B cell (primary cell): ENCODE measurements around the gene NYNRIN. TPM values are rescaled to one million over a fixed set of nuclear protein-coding genes. Genes with fewer than 3 reads are reported as not detected.

ENCODE experiments used
- ATAC-seq: fragments of 200-7000 bp; cut with Tn5 transposase; one replicate; pipeline ENCODE4 v1.10.0; 2021; ENCODE audit warnings: low read depth, mild to moderate bottlenecking, moderate number of reproducible peaks, moderate library complexity
- CTCF ChIA-PET: fragments of 350-600 bp; sonication (Branson Sonifier 250); formaldehyde crosslinking; loops from one replicate; lab custom pipeline; 2021; ENCODE audit warnings: antibody characterized with exemption, inconsistent platforms; lab: Charles Lee
- POLR2A ChIA-PET: fragments of 350-600 bp; sonication (Branson Sonifier 250); formaldehyde crosslinking; loops from one replicate; lab custom pipeline; 2021; ENCODE audit warnings: antibody characterized with exemption; lab: Charles Lee
- DNase-seq: peaks from one replicate; pipeline ENCODE4 v3.0.0; 2013
- H2AFZ ChIP-seq: 2 replicates; pipeline ENCODE4 v1.6.1; 2012; ENCODE audit warnings: mild to moderate bottlenecking, low read depth, low read length; ENCODE audit not compliant: insufficient read depth, poor library complexity, severe bottlenecking
- H3K27ac ChIP-seq, 2 donors: 1 replicate in 1 of 2; 2 replicates in 1 of 2; pipeline ENCODE4 v1.5.1; 2012 to 2013; ENCODE audit warnings: low read length in 2 of 2, mild to moderate bottlenecking in 2 of 2, moderate library complexity in 1 of 2
- H3K27me3 ChIP-seq, 4 experiments: fragments of 200-600 bp in 1 of 4; sonication (generic) in 1 of 4; replicated peaks in 1 of 4; 1 replicate in 2 of 4; 2 replicates in 2 of 4; pipeline versions ENCODE4 v1.6.1 to v1.7.0; 2013 to 2016; ENCODE audit warnings: low read length in 3 of 4, mild to moderate bottlenecking in 2 of 4, mixed read lengths in 1 of 4, moderate library complexity in 1 of 4; ENCODE audit not compliant: insufficient read depth in 4 of 4, control insufficient read depth in 3 of 4; ENCODE audit errors: control extremely low read depth in 1 of 4
- H3K36me3 ChIP-seq, 2 experiments: replicated peaks in 1 of 2; 1 replicate in 1 of 2; 2 replicates in 1 of 2; pipeline versions ENCODE4 v1.6.1 to v1.7.1; 2013; ENCODE audit warnings: low read length in 1 of 2; ENCODE audit not compliant: insufficient read depth in 2 of 2, control insufficient read depth in 1 of 2; ENCODE audit errors: control extremely low read depth in 1 of 2, extremely low read depth in 1 of 2
- H3K4me1 ChIP-seq, 2 donors: fragments of 200-600 bp in 1 of 2; sonication (generic) in 1 of 2; 1 replicate in 1 of 2; 2 replicates in 1 of 2; pipeline versions ENCODE4 v1.5.1 to v1.6.1; 2013 to 2017; ENCODE audit warnings: low read length in 2 of 2; ENCODE audit not compliant: control insufficient read depth in 2 of 2, insufficient read depth in 2 of 2
- H3K4me2 ChIP-seq: replicated peaks from 2 replicates; pipeline ENCODE3; 2012; ENCODE audit warnings: mild to moderate bottlenecking, low read depth, low read length; ENCODE audit not compliant: poor library complexity, severe bottlenecking
- H3K4me3 ChIP-seq, 5 experiments: fragments of 200-600 bp in 1 of 5; sonication (generic) in 1 of 5; 1 replicate in 3 of 5; 2 replicates in 2 of 5; pipeline versions ENCODE4 v1.5.1 to v1.7.0; 2011 to 2016; ENCODE audit warnings: low read length in 4 of 5, mild to moderate bottlenecking in 4 of 5, low read depth in 2 of 5, control low read depth in 1 of 5, moderate library complexity in 1 of 5; ENCODE audit not compliant: insufficient read depth in 1 of 5; ENCODE audit errors: control extremely low read depth in 1 of 5, extremely low read depth in 1 of 5
- H3K79me2 ChIP-seq: fragments of 200-600 bp; sonication (generic); one replicate; pipeline ENCODE4 v1.6.0; 2016; ENCODE audit warnings: low read length; ENCODE audit not compliant: control insufficient read depth, insufficient read depth
- H3K9ac ChIP-seq: fragments of 200-600 bp; sonication (generic); 2 replicates; pipeline ENCODE4 v1.6.1; 2017; ENCODE audit warnings: mild to moderate bottlenecking, low read length, moderate library complexity
- H3K9me3 ChIP-seq, 3 donors: one replicate each; pipeline versions ENCODE4 v1.6.1 to v1.7.1; 2013; ENCODE audit warnings: low read length in 2 of 3; ENCODE audit not compliant: control insufficient read depth in 2 of 3, insufficient read depth in 1 of 3; ENCODE audit errors: control extremely low read depth in 1 of 3
- H4K20me1 ChIP-seq: 2 replicates; pipeline ENCODE4 v1.6.0; 2012; ENCODE audit warnings: mild to moderate bottlenecking, low read length; ENCODE audit not compliant: insufficient read depth, control insufficient read depth, poor library complexity, severe bottlenecking
- H3K27ac Mint-ChIP-seq: one replicate; pipeline ENCODE4 v1.8.0; 2021; ENCODE audit warnings: mixed read lengths
- H3K27me3 Mint-ChIP-seq: one replicate; pipeline ENCODE4 v1.8.0; 2021; ENCODE audit warnings: mixed read lengths
- H3K4me1 Mint-ChIP-seq: one replicate; pipeline ENCODE4 v1.8.0; 2021; ENCODE audit warnings: mixed read lengths
- H3K4me3 Mint-ChIP-seq: one replicate; pipeline ENCODE4 v1.8.0; 2021; ENCODE audit warnings: mixed read lengths
- H3K9me3 Mint-ChIP-seq: one replicate; pipeline ENCODE4 v1.8.0; 2022; ENCODE audit warnings: mixed read lengths; ENCODE audit not compliant: insufficient read depth
- CTCF ChIP-seq: fragments of 200-600 bp; IDR thresholded peaks from one replicate; pipeline ENCODE4 v1.8.0; 2022; ENCODE audit warnings: antibody characterized with exemption, mild to moderate bottlenecking
- EZH2 ChIP-seq: IDR thresholded peaks from 2 replicates; pipeline ENCODE4 v1.6.1; 2012; ENCODE audit warnings: borderline replicate concordance, low read depth, mild to moderate bottlenecking, moderate library complexity, low read length; ENCODE audit not compliant: insufficient read depth, poor library complexity, severe bottlenecking
- WGBS: methylation state at CpG from one replicate; pipeline ENCODE4 v1.1.5; 2013; ENCODE audit warnings: missing lambda C conversion rate; ENCODE audit not compliant: insufficient coverage; 5-methylcytosine and 5-hydroxymethylcytosine counted together
- intact Hi-C: fragments of 100-400 bp; cut with micrococcal nuclease; formaldehyde crosslinking; loops from one replicate; pipeline ENCODE4 v1.10.0; 2022
- polyA plus RNA-seq: library from polyadenylated mRNA; depleted of rRNA; stranded (reverse); fragments of >200 nt; gene quantifications from 2 replicates; pipeline ENCODE4 v1.2.3, GENCODE V29; 2012
- total RNA-seq, 2 donors: library from RNA; stranded (reverse); fragments of 120-200 nt in 1 of 2; gene quantifications; 1 replicate in 1 of 2; 2 replicates in 1 of 2; pipeline versions ENCODE4 v1.2.3 to v1.2.4, GENCODE V29; 2013 to 2022

The NYNRIN gene
- total and polyA plus RNA-seq, 2 donors (not counting 1 experiment from before 2014, with no cell fraction given), result 0.04 to 0.34 TPM

GRCh38 chr14:24439830-24440605 lies 41.2 kb downstream of the NYNRIN start:
- POLR2A ChIA-PET, result interaction anchor here (0.7 kb wide), 1 partner anchor 10 kb away, joined by 3 read pairs; the partner anchor contains the start of genes CBLN3 and KHNYN
- WGBS, result 96% methylated on average over 15 of the region's 15 CpGs
- no peak overlapping the region for H3K27ac ChIP-seq
- H3K36me3 ChIP-seq, result peaks cover 0 to 58% of the 10 kb centered on the region in 2 experiments
- intact Hi-C loops, result loop anchor here (5.0 to 10.0 kb wide), 2 partner anchors 873 to 1345 kb away; partner anchors contain the start of genes ACIN1, AP1G2 and C14orf119
- Mint-ChIP-seq H3K27me3 (no peaks in the 10 kb centered on the region), H3K4me3 (peak overlapping the region; percentile 6), H3K4me1 (peaks cover 72% of the 10 kb centered on the region), H3K9me3 (no peaks in the 10 kb centered on the region), H3K27ac (peak overlapping the region; percentile 42)
- H3K79me2 ChIP-seq, result peaks cover 33% of the 10 kb centered on the region
- CTCF ChIA-PET, result interaction anchor here (1.1 to 5.0 kb wide), 3 partner anchors 9 to 129 kb away, joined by 3 to 56 read pairs (median 37); partner anchors contain the start of genes CBLN3, KHNYN and LTB4R
- DNase-seq (no peak), ATAC-seq (no peak)
- H3K4me3 ChIP-seq, result no peak overlapping the region
- H3K4me1 ChIP-seq, result peaks cover 38 to 45% of the 10 kb centered on the region in 2 donors
- no peak overlapping the region for H3K9ac ChIP-seq
- no peaks in the 10 kb centered on the region for H3K9me3 ChIP-seq
- H2AFZ ChIP-seq, result no peak overlapping the region
- TF ChIP-seq CTCF, result no peak
- TF ChIP-seq EZH2, result no peak
- no peaks in the 10 kb centered on the region for H3K27me3 ChIP-seq
- H4K20me1 ChIP-seq, result peaks cover 67% of the 10 kb centered on the region
- no peak overlapping the region for H3K4me2 ChIP-seq
